Liver (tissue), 9 donors: ENCODE measurements around the gene CHRM5. TPM values are rescaled to one million over a fixed set of nuclear protein-coding genes. Genes with fewer than 3 reads are reported as not detected.

Source experiments
- DNase-seq: peaks from one replicate; pipeline ENCODE4 v3.0.0-alpha.2; 2017; ENCODE audit warnings: low spot score
- H3K27ac ChIP-seq, 2 donors: one replicate each; pipeline ENCODE4 v1.7.0; 2013; ENCODE audit warnings: inconsistent platforms in 2 of 2, low read length in 2 of 2, control low read depth in 1 of 2, low read depth in 1 of 2, mild to moderate bottlenecking in 1 of 2
- H3K27me3 ChIP-seq, 4 donors: one replicate each; pipeline versions ENCODE4 v1.6.1 to v1.7.0; 2013; ENCODE audit warnings: low read length in 3 of 4, inconsistent platforms in 1 of 4, mild to moderate bottlenecking in 1 of 4, moderate library complexity in 1 of 4; ENCODE audit not compliant: control insufficient read depth in 4 of 4, insufficient read depth in 4 of 4
- H3K36me3 ChIP-seq, 4 donors: one replicate each; pipeline versions ENCODE4 v1.6.1 to v1.7.0; 2013; ENCODE audit warnings: low read length in 3 of 4, mild to moderate bottlenecking in 3 of 4, low read depth in 1 of 4, moderate library complexity in 1 of 4; ENCODE audit not compliant: control insufficient read depth in 4 of 4, insufficient read depth in 3 of 4
- H3K4me1 ChIP-seq, 4 donors: one replicate each; pipeline versions ENCODE4 v1.6.1 to v1.7.0; 2013; ENCODE audit warnings: low read length in 3 of 4, mild to moderate bottlenecking in 3 of 4, moderate library complexity in 1 of 4; ENCODE audit not compliant: control insufficient read depth in 4 of 4, insufficient read depth in 4 of 4
- H3K4me3 ChIP-seq, 3 donors: one replicate each; pipeline versions ENCODE4 v1.6.1 to v1.7.0; 2013; ENCODE audit warnings: low read length in 3 of 3, control low read depth in 1 of 3, low read depth in 1 of 3, mild to moderate bottlenecking in 1 of 3
- H3K9ac ChIP-seq, 2 donors: one replicate each; pipeline ENCODE4 v1.7.0; 2013; ENCODE audit warnings: low read length in 2 of 2, mild to moderate bottlenecking in 2 of 2, moderate library complexity in 2 of 2, control low read depth in 1 of 2, low read depth in 1 of 2
- H3K9me3 ChIP-seq, 4 donors: one replicate each; pipeline versions ENCODE4 v1.6.1 to v1.7.0; 2013; ENCODE audit warnings: low read length in 3 of 4; ENCODE audit not compliant: control insufficient read depth in 4 of 4
- FOXA1 ChIP-seq: IDR thresholded peaks from 2 replicates; pipeline ENCODE4 v1.6.1; 2016; ENCODE audit warnings: antibody characterized with exemption
- FOXA2 ChIP-seq: IDR thresholded peaks from 2 replicates; pipeline ENCODE4 v1.6.1; 2016; ENCODE audit warnings: antibody characterized with exemption
- HNF4A ChIP-seq, 2 donors: conservative IDR thresholded peaks; 2 replicates each; pipeline ENCODE4 v1.6.1; 2016; ENCODE audit warnings: antibody characterized with exemption in 2 of 2, mild to moderate bottlenecking in 2 of 2
- HNF4G ChIP-seq: IDR thresholded peaks from 2 replicates; pipeline ENCODE4 v1.6.1; 2016; ENCODE audit warnings: antibody characterized with exemption
- JUND ChIP-seq, 2 donors: IDR thresholded peaks; 2 replicates each; pipeline ENCODE4 v1.6.1; 2016; ENCODE audit warnings: antibody characterized with exemption in 2 of 2
- NR2F2 ChIP-seq: IDR thresholded peaks from 2 replicates; pipeline ENCODE4 v1.6.1; 2016; ENCODE audit warnings: antibody characterized with exemption
- RAD21 ChIP-seq, 2 donors: IDR thresholded peaks; 2 replicates each; pipeline ENCODE4 v1.6.1; 2016; ENCODE audit warnings: antibody characterized with exemption in 2 of 2, mild to moderate bottlenecking in 2 of 2
- RXRA ChIP-seq, 2 donors: IDR thresholded peaks; 2 replicates each; pipeline ENCODE4 v1.6.1; 2017 to 2018; ENCODE audit warnings: antibody characterized with exemption in 2 of 2, mild to moderate bottlenecking in 1 of 2
- SP1 ChIP-seq: IDR thresholded peaks from 2 replicates; pipeline ENCODE4 v1.6.1; 2018; ENCODE audit warnings: antibody characterized with exemption, mild to moderate bottlenecking
- TAF1 ChIP-seq: conservative IDR thresholded peaks from 2 replicates; pipeline ENCODE4 v1.6.1; 2016; ENCODE audit warnings: antibody characterized with exemption, mild to moderate bottlenecking
- WGBS: extraction: QIAGEN DNeasy Blood & Tissue Kit; methylation state at CpG from one replicate; pipeline ENCODE4 v1.1.7; 2013; 5-methylcytosine and 5-hydroxymethylcytosine counted together
- polyA plus RNA-seq, 2 donors: library from polyadenylated mRNA; stranded (reverse) in 1 of 2; unstranded in 1 of 2; fragments of 200-250 nt in 1 of 2; fragments of >200 nt in 1 of 2; fragmentation: Nextera tagmentation in 1 of 2; extraction: Ambion mirVana in 1 of 2; gene quantifications; one replicate each; pipeline versions ENCODE4 v1.2.1 to v1.2.3, GENCODE V29; 2013 to 2015
- total RNA-seq, 2 donors: library from RNA; depleted of rRNA; stranded (reverse); fragments of >200 nt; gene quantifications; one replicate each; pipeline ENCODE4 v1.2.3, GENCODE V29; 2014
- TF ChIP-seq, protein P1 (sequence below): IDR thresholded peaks from 2 replicates; pipeline ENCODE4 v1.6.1; 2016; ENCODE audit warnings: antibody characterized with exemption
- TF ChIP-seq, protein P2 (sequence below): IDR thresholded peaks from 2 replicates; pipeline ENCODE4 v1.6.1; 2016; ENCODE audit warnings: antibody characterized with exemption
- TF ChIP-seq, protein P3 (sequence below): IDR thresholded peaks from 2 replicates; pipeline ENCODE4 v1.6.1; 2016; ENCODE audit warnings: antibody characterized with exemption, mild to moderate bottlenecking
- TF ChIP-seq, protein P4 (sequence below): IDR thresholded peaks from 2 replicates; pipeline ENCODE4 v1.6.1; 2016; ENCODE audit warnings: antibody characterized with exemption
- TF ChIP-seq, protein P5 (sequence below): fragments of 150-350 bp; IDR thresholded peaks from 2 replicates; pipeline ENCODE4 v1.5.1; 2017; ENCODE audit warnings: improper control_type of control experiment, low read depth, low read length; ENCODE audit not compliant: missing input control
- donor health status: healthy.
- donor health status: healthy.
- donor health status: healthy.
- donor health status: healthy.
- donor health status: healthy.

Gene CHRM5
- total and polyA plus RNA-seq, 4 donors = 0.38 TPM; not detected in 3

DNA sequence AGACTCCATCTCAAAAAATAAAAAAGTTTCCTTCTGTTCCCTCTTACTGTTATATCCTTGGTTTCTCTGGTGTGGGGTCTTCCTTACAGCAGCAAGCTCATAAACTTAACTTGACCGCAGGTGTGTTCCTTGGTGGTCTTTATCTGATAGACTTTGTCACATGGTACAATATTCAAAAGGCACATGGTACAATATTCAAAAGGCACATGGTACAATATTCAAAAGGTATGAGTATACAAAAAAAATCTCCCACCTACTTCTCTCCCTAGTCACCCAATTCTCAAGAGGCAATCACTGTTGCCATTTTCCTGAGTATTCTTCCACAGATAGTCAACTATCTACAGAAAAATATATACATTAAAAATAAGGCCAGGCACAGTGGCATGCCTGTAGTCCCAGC is 138.1 kb downstream of the CHRM5 start (continued):
- TF ChIP-seq, protein P1, sequence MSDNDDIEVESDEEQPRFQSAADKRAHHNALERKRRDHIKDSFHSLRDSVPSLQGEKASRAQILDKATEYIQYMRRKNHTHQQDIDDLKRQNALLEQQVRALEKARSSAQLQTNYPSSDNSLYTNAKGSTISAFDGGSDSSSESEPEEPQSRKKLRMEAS = no peak

DNA sequence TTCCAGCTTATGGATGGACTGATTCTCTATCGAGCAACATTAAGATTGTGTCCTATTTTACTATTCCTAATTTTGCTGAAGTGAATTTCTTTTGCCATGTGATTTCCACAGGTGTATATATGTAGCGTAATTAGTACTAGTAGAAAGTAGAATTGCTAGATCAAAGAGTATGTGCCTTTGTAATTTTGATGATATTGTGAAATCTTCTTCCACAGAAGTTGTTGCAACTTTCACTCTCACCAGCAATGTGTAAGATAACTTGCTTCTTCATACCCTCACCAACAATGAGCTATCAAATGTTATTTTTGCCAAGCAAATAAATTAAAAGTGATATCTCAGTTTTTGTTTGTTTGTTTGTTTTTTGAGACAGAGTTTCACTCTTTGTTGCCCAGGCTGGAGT is 139.0 kb downstream of the CHRM5 start:
- H3K4me3 ChIP-seq = no peak overlapping the region
- H3K4me1 ChIP-seq = peaks cover 0 to 9% (median 0%) of the 10 kb centered on the region in 4 donors
- H3K27ac ChIP-seq = no peak overlapping the region
- no peak for DNase-seq
- no peak for TF ChIP-seq FOXA2
- TF ChIP-seq RAD21 (IDR thresholded peaks at IDR 0.05) = no peak
- TF ChIP-seq HNF4A (conservative IDR thresholded peaks at IDR 0.05) = no peak
- TF ChIP-seq TAF1 = no peak
- no peak for TF ChIP-seq FOXA1
- TF ChIP-seq SP1 = no peak
- TF ChIP-seq RXRA (IDR thresholded peaks at IDR 0.05) = no peak
- no peak for TF ChIP-seq NR2F2
- TF ChIP-seq, protein P2, sequence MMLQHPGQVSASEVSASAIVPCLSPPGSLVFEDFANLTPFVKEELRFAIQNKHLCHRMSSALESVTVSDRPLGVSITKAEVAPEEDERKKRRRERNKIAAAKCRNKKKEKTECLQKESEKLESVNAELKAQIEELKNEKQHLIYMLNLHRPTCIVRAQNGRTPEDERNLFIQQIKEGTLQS = no peak
- TF ChIP-seq, protein P3, sequence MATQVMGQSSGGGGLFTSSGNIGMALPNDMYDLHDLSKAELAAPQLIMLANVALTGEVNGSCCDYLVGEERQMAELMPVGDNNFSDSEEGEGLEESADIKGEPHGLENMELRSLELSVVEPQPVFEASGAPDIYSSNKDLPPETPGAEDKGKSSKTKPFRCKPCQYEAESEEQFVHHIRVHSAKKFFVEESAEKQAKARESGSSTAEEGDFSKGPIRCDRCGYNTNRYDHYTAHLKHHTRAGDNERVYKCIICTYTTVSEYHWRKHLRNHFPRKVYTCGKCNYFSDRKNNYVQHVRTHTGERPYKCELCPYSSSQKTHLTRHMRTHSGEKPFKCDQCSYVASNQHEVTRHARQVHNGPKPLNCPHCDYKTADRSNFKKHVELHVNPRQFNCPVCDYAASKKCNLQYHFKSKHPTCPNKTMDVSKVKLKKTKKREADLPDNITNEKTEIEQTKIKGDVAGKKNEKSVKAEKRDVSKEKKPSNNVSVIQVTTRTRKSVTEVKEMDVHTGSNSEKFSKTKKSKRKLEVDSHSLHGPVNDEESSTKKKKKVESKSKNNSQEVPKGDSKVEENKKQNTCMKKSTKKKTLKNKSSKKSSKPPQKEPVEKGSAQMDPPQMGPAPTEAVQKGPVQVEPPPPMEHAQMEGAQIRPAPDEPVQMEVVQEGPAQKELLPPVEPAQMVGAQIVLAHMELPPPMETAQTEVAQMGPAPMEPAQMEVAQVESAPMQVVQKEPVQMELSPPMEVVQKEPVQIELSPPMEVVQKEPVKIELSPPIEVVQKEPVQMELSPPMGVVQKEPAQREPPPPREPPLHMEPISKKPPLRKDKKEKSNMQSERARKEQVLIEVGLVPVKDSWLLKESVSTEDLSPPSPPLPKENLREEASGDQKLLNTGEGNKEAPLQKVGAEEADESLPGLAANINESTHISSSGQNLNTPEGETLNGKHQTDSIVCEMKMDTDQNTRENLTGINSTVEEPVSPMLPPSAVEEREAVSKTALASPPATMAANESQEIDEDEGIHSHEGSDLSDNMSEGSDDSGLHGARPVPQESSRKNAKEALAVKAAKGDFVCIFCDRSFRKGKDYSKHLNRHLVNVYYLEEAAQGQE = no peak
- TF ChIP-seq, protein P1 = no peak
- TF ChIP-seq, protein P4, sequence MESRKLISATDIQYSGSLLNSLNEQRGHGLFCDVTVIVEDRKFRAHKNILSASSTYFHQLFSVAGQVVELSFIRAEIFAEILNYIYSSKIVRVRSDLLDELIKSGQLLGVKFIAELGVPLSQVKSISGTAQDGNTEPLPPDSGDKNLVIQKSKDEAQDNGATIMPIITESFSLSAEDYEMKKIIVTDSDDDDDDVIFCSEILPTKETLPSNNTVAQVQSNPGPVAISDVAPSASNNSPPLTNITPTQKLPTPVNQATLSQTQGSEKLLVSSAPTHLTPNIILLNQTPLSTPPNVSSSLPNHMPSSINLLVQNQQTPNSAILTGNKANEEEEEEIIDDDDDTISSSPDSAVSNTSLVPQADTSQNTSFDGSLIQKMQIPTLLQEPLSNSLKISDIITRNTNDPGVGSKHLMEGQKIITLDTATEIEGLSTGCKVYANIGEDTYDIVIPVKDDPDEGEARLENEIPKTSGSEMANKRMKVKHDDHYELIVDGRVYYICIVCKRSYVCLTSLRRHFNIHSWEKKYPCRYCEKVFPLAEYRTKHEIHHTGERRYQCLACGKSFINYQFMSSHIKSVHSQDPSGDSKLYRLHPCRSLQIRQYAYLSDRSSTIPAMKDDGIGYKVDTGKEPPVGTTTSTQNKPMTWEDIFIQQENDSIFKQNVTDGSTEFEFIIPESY = no peak
- TF ChIP-seq HNF4G = no peak
- no peak for TF ChIP-seq JUND (IDR thresholded peaks at IDR 0.05)
- TF ChIP-seq, protein P5, sequence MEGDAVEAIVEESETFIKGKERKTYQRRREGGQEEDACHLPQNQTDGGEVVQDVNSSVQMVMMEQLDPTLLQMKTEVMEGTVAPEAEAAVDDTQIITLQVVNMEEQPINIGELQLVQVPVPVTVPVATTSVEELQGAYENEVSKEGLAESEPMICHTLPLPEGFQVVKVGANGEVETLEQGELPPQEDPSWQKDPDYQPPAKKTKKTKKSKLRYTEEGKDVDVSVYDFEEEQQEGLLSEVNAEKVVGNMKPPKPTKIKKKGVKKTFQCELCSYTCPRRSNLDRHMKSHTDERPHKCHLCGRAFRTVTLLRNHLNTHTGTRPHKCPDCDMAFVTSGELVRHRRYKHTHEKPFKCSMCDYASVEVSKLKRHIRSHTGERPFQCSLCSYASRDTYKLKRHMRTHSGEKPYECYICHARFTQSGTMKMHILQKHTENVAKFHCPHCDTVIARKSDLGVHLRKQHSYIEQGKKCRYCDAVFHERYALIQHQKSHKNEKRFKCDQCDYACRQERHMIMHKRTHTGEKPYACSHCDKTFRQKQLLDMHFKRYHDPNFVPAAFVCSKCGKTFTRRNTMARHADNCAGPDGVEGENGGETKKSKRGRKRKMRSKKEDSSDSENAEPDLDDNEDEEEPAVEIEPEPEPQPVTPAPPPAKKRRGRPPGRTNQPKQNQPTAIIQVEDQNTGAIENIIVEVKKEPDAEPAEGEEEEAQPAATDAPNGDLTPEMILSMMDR = no peak
- WGBS = 87% methylated on average over 2 of the region's 2 CpGs
- H3K27me3 ChIP-seq = no peaks in the 10 kb centered on the region
- H3K9me3 ChIP-seq = no peaks in the 10 kb centered on the region
- H3K36me3 ChIP-seq = no peaks in the 10 kb centered on the region
- H3K9ac ChIP-seq = no peak overlapping the region
